SK-N-MC (cell line): ENCODE data around the gene ENTR1.

Experiments used
- DNase-seq: peaks from one replicate; pipeline ENCODE4 v3.0.0-alpha.2; 2011; ENCODE audit warnings: low read depth, low spot score
- H3K27ac ChIP-seq: fragments of 200-600 bp; sonication (generic); 2 replicates; pipeline ENCODE4 v1.5.1; 2016; ENCODE audit warnings: mixed run types
- H3K36me3 ChIP-seq: fragments of 200-600 bp; sonication (generic); 2 replicates; pipeline ENCODE4 v1.6.1; 2017; ENCODE audit warnings: antibody characterized with exemption, low read length, mixed read lengths; ENCODE audit not compliant: insufficient read depth
- H3K4me3 ChIP-seq: fragments of 200-600 bp; sonication (generic); 2 replicates; pipeline ENCODE4 v1.5.1; 2016
- H3K9ac ChIP-seq: fragments of 200-600 bp; sonication (generic); 2 replicates; pipeline ENCODE4 v1.8.0; 2017; ENCODE audit warnings: mixed run types, mixed read lengths; ENCODE audit not compliant: insufficient read length
- H3K9me3 ChIP-seq: fragments of 200-600 bp; sonication (generic); 2 replicates; pipeline ENCODE4 v1.6.1; 2017; ENCODE audit warnings: low read depth, mild to moderate bottlenecking, antibody characterized with exemption, low read length, moderate library complexity, mixed read lengths
- EZH2 ChIP-seq: fragments of 200-600 bp; sonication (generic); IDR thresholded peaks from one replicate; pipeline ENCODE4 v1.6.1; 2017; ENCODE audit warnings: antibody characterized with exemption
- FOXP2 ChIP-seq: optimal IDR thresholded peaks from 2 replicates; pipeline ENCODE3; 2011; ENCODE audit warnings: mild to moderate bottlenecking, moderate library complexity; ENCODE audit not compliant: insufficient read depth; ENCODE audit errors: extremely low read length, control extremely low read depth
- POLR2AphosphoS5 ChIP-seq: IDR thresholded peaks from 2 replicates; pipeline ENCODE4 v1.6.1; 2012; ENCODE audit warnings: mild to moderate bottlenecking, low read depth, low read length, borderline replicate concordance

The ENTR1 gene

GRCh38 chr9:136354592-136355085 is 55.8 kb downstream of the ENTR1 start:
- Histone ChIP-seq H3K9me3 (no peaks in the 10 kb centered on the region), H3K9ac (no peak overlapping the region), H3K36me3 (no peaks in the 10 kb centered on the region; the same call in 1 of the 2 replicates), H3K4me3 (no peak overlapping the region), H3K27ac (no peak overlapping the region)
- no peak for DNase-seq
- TF ChIP-seq POLR2AphosphoS5 (no peak), EZH2 (no peak), FOXP2 (no peak)

- Histone ChIP-seq H3K9ac (no peak overlapping the region), H3K4me3 (no peak overlapping the region), H3K36me3 (no peaks in the 10 kb centered on the region; the same call in 1 of the 2 replicates), H3K27ac (no peak overlapping the region), H3K9me3 (no peaks in the 10 kb centered on the region)
- DNase-seq, result no peak
- TF ChIP-seq POLR2AphosphoS5 (no peak), EZH2 (no peak), FOXP2 (no peak)
Measured at GRCh38 chr9:136353757-136354488, 56.5 kb downstream of the ENTR1 start.

- no peak for TF ChIP-seq POLR2AphosphoS5
- no peak for TF ChIP-seq FOXP2
- TF ChIP-seq EZH2, result no peak
Measured at GRCh38 chr9:136353088-136353487, 57.3 kb downstream of the ENTR1 start.

GRCh38 chr9:136352682-136353081 is 57.7 kb downstream of the ENTR1 start:
- no peaks in the 10 kb centered on the region for H3K9me3 ChIP-seq
- H3K9ac ChIP-seq, result no peak overlapping the region
- TF ChIP-seq FOXP2 (peak; percentile 49), EZH2 (no peak)
- DNase-seq, result no peak
- H3K4me3 ChIP-seq, result no peak overlapping the region
- no peaks in the 10 kb centered on the region; the same call in 1 of the 2 replicates for H3K36me3 ChIP-seq
- no peak overlapping the region for H3K27ac ChIP-seq

More at GRCh38 chr9:136353088-136353487, 57.3 kb downstream of the ENTR1 start:
- DNase-seq, result no peak
- Histone ChIP-seq H3K9ac (no peak overlapping the region), H3K27ac (no peak overlapping the region), H3K9me3 (no peaks in the 10 kb centered on the region), H3K36me3 (no peaks in the 10 kb centered on the region; the same call in 1 of the 2 replicates), H3K4me3 (no peak overlapping the region)
